WTC11 (cell line): Measurements from ENCODE around the gene NDUFAF8. TPM values are rescaled to one million over a fixed set of nuclear protein-coding genes. Genes with fewer than 3 reads are reported as not detected.

Experiments
- ATAC-seq: fragments of 200-7000 bp; cut with Tn5 transposase; 2 replicates; pipeline ENCODE4 v1.10.0; 2021; ENCODE audit warnings: mild to moderate bottlenecking, moderate library complexity
- CTCF ChIA-PET: fragments of 300-600 bp; sonication (Branson Sonifier 250); formaldehyde crosslinking; loops from one replicate; lab custom pipeline; 2021; ENCODE audit warnings: antibody characterized with exemption; lab: Charles Lee
- POLR2A ChIA-PET: fragments of 350-600 bp; sonication (Branson Sonifier 250); formaldehyde crosslinking; loops from one replicate; lab custom pipeline; 2021; ENCODE audit warnings: antibody characterized with exemption; lab: Charles Lee
- DNase-seq: peaks from one replicate; pipeline ENCODE4 v3.0.0; 2021; ENCODE audit warnings: low spot score
- H3K27ac Mint-ChIP-seq: 2 replicates; pipeline ENCODE4 v1.8.0; 2021; ENCODE audit warnings: mixed read lengths
- H3K27me3 Mint-ChIP-seq: 2 replicates; pipeline ENCODE4 v1.8.0; 2021; ENCODE audit warnings: low read depth, mild to moderate bottlenecking, moderate library complexity, mixed read lengths
- H3K36me3 Mint-ChIP-seq: 2 replicates; pipeline ENCODE4 v1.8.0; 2021; ENCODE audit warnings: mixed read lengths
- H3K4me1 Mint-ChIP-seq: 2 replicates; pipeline ENCODE4 v1.8.0; 2022; ENCODE audit warnings: mixed read lengths
- H3K4me3 Mint-ChIP-seq: 2 replicates; pipeline ENCODE4 v1.8.0; 2021; ENCODE audit warnings: mild to moderate bottlenecking, moderate library complexity, mixed read lengths
- H3K9me3 Mint-ChIP-seq: 2 replicates; pipeline ENCODE4 v1.8.0; 2021; ENCODE audit warnings: mixed read lengths
- ATF2 ChIP-seq: sonication (generic); formaldehyde crosslinking; IDR thresholded peaks from 2 replicates; pipeline ENCODE4 v1.8.1; 2022; ENCODE audit warnings: low read depth, missing genetic modification reagents, borderline replicate concordance
- CREB1 ChIP-seq: sonication (generic); formaldehyde crosslinking; IDR thresholded peaks from 2 replicates; pipeline ENCODE4 v1.8.0; 2023; ENCODE audit warnings: mild to moderate bottlenecking, missing genetic modification reagents
- CREM ChIP-seq: sonication (generic); formaldehyde crosslinking; IDR thresholded peaks from 2 replicates; pipeline ENCODE4 v1.8.1; 2022; ENCODE audit warnings: mild to moderate bottlenecking, missing genetic modification reagents, moderate library complexity
- E2F5 ChIP-seq: sonication (generic); formaldehyde crosslinking; IDR thresholded peaks from 2 replicates; pipeline ENCODE4 v1.8.1; 2022; ENCODE audit warnings: mild to moderate bottlenecking, moderate library complexity, missing genetic modification reagents
- GABPB1 ChIP-seq: sonication (generic); formaldehyde crosslinking; IDR thresholded peaks from 2 replicates; pipeline ENCODE4 v1.8.1; 2023; ENCODE audit warnings: mild to moderate bottlenecking, missing genetic modification reagents
- JAZF1 ChIP-seq: fragments of 250-450 bp; sonication (Bioruptor Pico); IDR thresholded peaks from 2 replicates; pipeline ENCODE4 v1.9.0; 2021; ENCODE audit warnings: moderate library complexity, mild to moderate bottlenecking, inconsistent platforms
- MAX ChIP-seq: sonication (generic); formaldehyde crosslinking; IDR thresholded peaks from 2 replicates; pipeline ENCODE4 v1.8.0; 2022; ENCODE audit warnings: mild to moderate bottlenecking, missing genetic modification reagents
- MYBL2 ChIP-seq: sonication (generic); formaldehyde crosslinking; IDR thresholded peaks from 2 replicates; pipeline ENCODE4 v1.8.1; 2023; ENCODE audit warnings: mild to moderate bottlenecking, moderate library complexity, missing genetic modification reagents
- NFATC4 ChIP-seq: fragments of 250-450 bp; sonication (Bioruptor Pico); IDR thresholded peaks from 2 replicates; pipeline ENCODE4 v1.9.0; 2021; ENCODE audit warnings: mild to moderate bottlenecking
- OVOL2 ChIP-seq: fragments of 250-450 bp; sonication (Bioruptor Pico); IDR thresholded peaks from 2 replicates; pipeline ENCODE4 v1.9.0; 2021; ENCODE audit warnings: mild to moderate bottlenecking, borderline replicate concordance
- SP1 ChIP-seq: sonication (generic); formaldehyde crosslinking; conservative IDR thresholded peaks from 2 replicates; pipeline ENCODE4 v1.8.1; 2022; ENCODE audit warnings: missing genetic modification reagents
- TCF7 ChIP-seq: sonication (generic); formaldehyde crosslinking; IDR thresholded peaks from 2 replicates; pipeline ENCODE4 v1.8.0; 2022; ENCODE audit warnings: mild to moderate bottlenecking, low read depth, missing genetic modification reagents, moderate library complexity
- USF2 ChIP-seq: sonication (generic); formaldehyde crosslinking; IDR thresholded peaks from 2 replicates; pipeline ENCODE4 v1.8.1; 2023; ENCODE audit warnings: mild to moderate bottlenecking, missing genetic modification reagents, moderate library complexity
- ZNF263 ChIP-seq: sonication (generic); formaldehyde crosslinking; IDR thresholded peaks from 2 replicates; pipeline ENCODE4 v1.8.1; 2022; ENCODE audit warnings: low read depth, mild to moderate bottlenecking, moderate library complexity, missing genetic modification reagents
- ZNF416 ChIP-seq: fragments of 250-450 bp; sonication (Bioruptor Pico); IDR thresholded peaks from 2 replicates; pipeline ENCODE4 v1.9.0; 2021; ENCODE audit warnings: mild to moderate bottlenecking, inconsistent platforms
- total RNA-seq: library from RNA; stranded (reverse); gene quantifications from 3 replicates; pipeline ENCODE4 v1.2.3, GENCODE V29; 2021
- TF ChIP-seq, protein P1 (sequence below): fragments of 250-450 bp; sonication (Bioruptor Pico); IDR thresholded peaks from 2 replicates; pipeline ENCODE4 v1.9.0; 2021; ENCODE audit warnings: mild to moderate bottlenecking
- TF ChIP-seq, protein P2 (sequence below): fragments of 250-450 bp; sonication (Bioruptor Pico); IDR thresholded peaks from 2 replicates; pipeline ENCODE4 v1.9.0; 2021; ENCODE audit warnings: mild to moderate bottlenecking, borderline replicate concordance
- TF ChIP-seq, protein P3 (sequence below): sonication (generic); formaldehyde crosslinking; IDR thresholded peaks from 2 replicates; pipeline ENCODE4 v1.8.0; 2023; ENCODE audit warnings: missing genetic modification reagents

NDUFAF8 gene
- total RNA-seq, 1 experiment from 2014 or later, result 73.0 TPM

- Mint-ChIP-seq H3K9me3 (no peaks in the 10 kb centered on the region), H3K36me3 (no peaks in the 10 kb centered on the region), H3K4me3 (no peak overlapping the region), H3K4me1 (peaks cover 3% of the 10 kb centered on the region; the same call in 1 of the 2 replicates), H3K27me3 (no peaks in the 10 kb centered on the region), H3K27ac (no peak overlapping the region)
- POLR2A ChIA-PET, result no interaction called here
- ATAC-seq (no peak), DNase-seq (no peak)
- CTCF ChIA-PET, result no interaction called here
- TF ChIP-seq ATF2 (CRISPR knock-in tag), result no peak
- TF ChIP-seq, protein P1, sequence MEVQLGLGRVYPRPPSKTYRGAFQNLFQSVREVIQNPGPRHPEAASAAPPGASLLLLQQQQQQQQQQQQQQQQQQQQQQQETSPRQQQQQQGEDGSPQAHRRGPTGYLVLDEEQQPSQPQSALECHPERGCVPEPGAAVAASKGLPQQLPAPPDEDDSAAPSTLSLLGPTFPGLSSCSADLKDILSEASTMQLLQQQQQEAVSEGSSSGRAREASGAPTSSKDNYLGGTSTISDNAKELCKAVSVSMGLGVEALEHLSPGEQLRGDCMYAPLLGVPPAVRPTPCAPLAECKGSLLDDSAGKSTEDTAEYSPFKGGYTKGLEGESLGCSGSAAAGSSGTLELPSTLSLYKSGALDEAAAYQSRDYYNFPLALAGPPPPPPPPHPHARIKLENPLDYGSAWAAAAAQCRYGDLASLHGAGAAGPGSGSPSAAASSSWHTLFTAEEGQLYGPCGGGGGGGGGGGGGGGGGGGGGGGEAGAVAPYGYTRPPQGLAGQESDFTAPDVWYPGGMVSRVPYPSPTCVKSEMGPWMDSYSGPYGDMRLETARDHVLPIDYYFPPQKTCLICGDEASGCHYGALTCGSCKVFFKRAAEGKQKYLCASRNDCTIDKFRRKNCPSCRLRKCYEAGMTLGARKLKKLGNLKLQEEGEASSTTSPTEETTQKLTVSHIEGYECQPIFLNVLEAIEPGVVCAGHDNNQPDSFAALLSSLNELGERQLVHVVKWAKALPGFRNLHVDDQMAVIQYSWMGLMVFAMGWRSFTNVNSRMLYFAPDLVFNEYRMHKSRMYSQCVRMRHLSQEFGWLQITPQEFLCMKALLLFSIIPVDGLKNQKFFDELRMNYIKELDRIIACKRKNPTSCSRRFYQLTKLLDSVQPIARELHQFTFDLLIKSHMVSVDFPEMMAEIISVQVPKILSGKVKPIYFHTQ (CRISPR knock-in tag), result no peak
- TF ChIP-seq NFATC4 (CRISPR knock-in tag), result no peak
- no peak for TF ChIP-seq TCF7 (CRISPR knock-in tag)
- TF ChIP-seq E2F5, result no peak
- TF ChIP-seq CREB1 (CRISPR knock-in tag), result no peak
- TF ChIP-seq CREM (CRISPR knock-in tag), result no peak
- TF ChIP-seq MAX (CRISPR knock-in tag), result no peak
- TF ChIP-seq GABPB1 (CRISPR knock-in tag), result no peak
- no peak for TF ChIP-seq ZNF416 (CRISPR knock-in tag)
- TF ChIP-seq, protein P2, sequence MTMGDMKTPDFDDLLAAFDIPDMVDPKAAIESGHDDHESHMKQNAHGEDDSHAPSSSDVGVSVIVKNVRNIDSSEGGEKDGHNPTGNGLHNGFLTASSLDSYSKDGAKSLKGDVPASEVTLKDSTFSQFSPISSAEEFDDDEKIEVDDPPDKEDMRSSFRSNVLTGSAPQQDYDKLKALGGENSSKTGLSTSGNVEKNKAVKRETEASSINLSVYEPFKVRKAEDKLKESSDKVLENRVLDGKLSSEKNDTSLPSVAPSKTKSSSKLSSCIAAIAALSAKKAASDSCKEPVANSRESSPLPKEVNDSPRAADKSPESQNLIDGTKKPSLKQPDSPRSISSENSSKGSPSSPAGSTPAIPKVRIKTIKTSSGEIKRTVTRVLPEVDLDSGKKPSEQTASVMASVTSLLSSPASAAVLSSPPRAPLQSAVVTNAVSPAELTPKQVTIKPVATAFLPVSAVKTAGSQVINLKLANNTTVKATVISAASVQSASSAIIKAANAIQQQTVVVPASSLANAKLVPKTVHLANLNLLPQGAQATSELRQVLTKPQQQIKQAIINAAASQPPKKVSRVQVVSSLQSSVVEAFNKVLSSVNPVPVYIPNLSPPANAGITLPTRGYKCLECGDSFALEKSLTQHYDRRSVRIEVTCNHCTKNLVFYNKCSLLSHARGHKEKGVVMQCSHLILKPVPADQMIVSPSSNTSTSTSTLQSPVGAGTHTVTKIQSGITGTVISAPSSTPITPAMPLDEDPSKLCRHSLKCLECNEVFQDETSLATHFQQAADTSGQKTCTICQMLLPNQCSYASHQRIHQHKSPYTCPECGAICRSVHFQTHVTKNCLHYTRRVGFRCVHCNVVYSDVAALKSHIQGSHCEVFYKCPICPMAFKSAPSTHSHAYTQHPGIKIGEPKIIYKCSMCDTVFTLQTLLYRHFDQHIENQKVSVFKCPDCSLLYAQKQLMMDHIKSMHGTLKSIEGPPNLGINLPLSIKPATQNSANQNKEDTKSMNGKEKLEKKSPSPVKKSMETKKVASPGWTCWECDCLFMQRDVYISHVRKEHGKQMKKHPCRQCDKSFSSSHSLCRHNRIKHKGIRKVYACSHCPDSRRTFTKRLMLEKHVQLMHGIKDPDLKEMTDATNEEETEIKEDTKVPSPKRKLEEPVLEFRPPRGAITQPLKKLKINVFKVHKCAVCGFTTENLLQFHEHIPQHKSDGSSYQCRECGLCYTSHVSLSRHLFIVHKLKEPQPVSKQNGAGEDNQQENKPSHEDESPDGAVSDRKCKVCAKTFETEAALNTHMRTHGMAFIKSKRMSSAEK, result no peak
- no peak for TF ChIP-seq JAZF1
- no peak for TF ChIP-seq ZNF263 (CRISPR knock-in tag)
- TF ChIP-seq OVOL2 (CRISPR knock-in tag), result no peak
Measured at GRCh38 chr17:81260171-81260570, 21.1 kb downstream of the NDUFAF8 start.

- TF ChIP-seq, protein P3, sequence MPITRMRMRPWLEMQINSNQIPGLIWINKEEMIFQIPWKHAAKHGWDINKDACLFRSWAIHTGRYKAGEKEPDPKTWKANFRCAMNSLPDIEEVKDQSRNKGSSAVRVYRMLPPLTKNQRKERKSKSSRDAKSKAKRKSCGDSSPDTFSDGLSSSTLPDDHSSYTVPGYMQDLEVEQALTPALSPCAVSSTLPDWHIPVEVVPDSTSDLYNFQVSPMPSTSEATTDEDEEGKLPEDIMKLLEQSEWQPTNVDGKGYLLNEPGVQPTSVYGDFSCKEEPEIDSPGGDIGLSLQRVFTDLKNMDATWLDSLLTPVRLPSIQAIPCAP (CRISPR knock-in tag), result no peak
- no peak for TF ChIP-seq USF2
- no peak for TF ChIP-seq MYBL2 (CRISPR knock-in tag)
- TF ChIP-seq SP1 (CRISPR knock-in tag), result no peak
- TF ChIP-seq, all 79 proteins: peak for 0
- no peak for DNase-seq
- H3K36me3 Mint-ChIP-seq, result peaks cover 2% of the 10 kb centered on the region; the same call in 1 of the 2 replicates
- ChIA-PET CTCF (interaction anchor here (1.0 kb wide), 1 partner anchor 35 kb away, joined by 3 read pairs; the partner anchor contains the start of gene SLC38A10), POLR2A (no interaction called here)
- no peaks in the 10 kb centered on the region for H3K9me3 Mint-ChIP-seq
- no peak for ATAC-seq
- H3K27me3 Mint-ChIP-seq, result no peaks in the 10 kb centered on the region
- no peak overlapping the region for H3K4me3 Mint-ChIP-seq
- H3K27ac Mint-ChIP-seq, result no peak overlapping the region
- H3K4me1 Mint-ChIP-seq, result no peaks in the 10 kb centered on the region
Measured at GRCh38 chr17:81260641-81261040, 21.5 kb downstream of the NDUFAF8 start.
